Heart left ventricle (tissue), 16 donors: ENCODE data around the gene AP3M1. TPM values are rescaled to one million over a fixed set of nuclear protein-coding genes. Genes with fewer than 3 reads are reported as not detected.

Experiments
- ATAC-seq, 4 donors: fragments of 200-7000 bp; cut with Tn5 transposase; one replicate each; pipeline ENCODE4 v1.9.1; 2020 to 2022; ENCODE audit warnings: moderate library complexity in 4 of 4, mild to moderate bottlenecking in 3 of 4, moderate number of reproducible peaks in 1 of 4
- DNase-seq, 5 donors: peaks; one replicate each; pipeline ENCODE4 v3.0.0-alpha.2; 2020
- H3K27ac ChIP-seq, 12 donors: fragments of 200-600 bp; sonication (generic) in 4 of 12; one replicate each; pipeline versions ENCODE4 v1.5.0 to v1.8.0; 2016 to 2022; ENCODE audit warnings: mild to moderate bottlenecking in 2 of 12
- H3K27me3 ChIP-seq, 9 donors: fragments of 200-600 bp; sonication (generic) in 2 of 9; one replicate each; pipeline versions ENCODE4 v1.5.1 to v1.8.0; 2016 to 2022; ENCODE audit warnings: mild to moderate bottlenecking in 3 of 9
- H3K36me3 ChIP-seq, 9 donors: fragments of 200-600 bp; sonication (generic) in 2 of 9; one replicate each; pipeline versions ENCODE4 v1.5.0 to v1.8.0; 2018 to 2022; ENCODE audit warnings: mild to moderate bottlenecking in 2 of 9
- H3K4me1 ChIP-seq, 12 donors: fragments of 200-600 bp; sonication (generic) in 4 of 12; one replicate each; pipeline versions ENCODE4 v1.5.0 to v1.8.0; 2016 to 2022; ENCODE audit warnings: mild to moderate bottlenecking in 3 of 12
- H3K4me3 ChIP-seq, 12 donors: fragments of 200-600 bp; sonication (generic) in 4 of 12; one replicate each; pipeline versions ENCODE4 v1.5.0 to v1.8.0; 2017 to 2022; ENCODE audit warnings: mild to moderate bottlenecking in 9 of 12, moderate library complexity in 4 of 12
- H3K9me3 ChIP-seq, 12 donors: fragments of 200-600 bp; sonication (generic) in 4 of 12; one replicate each; pipeline versions ENCODE4 v1.5.0 to v1.8.0; 2016 to 2022; ENCODE audit warnings: mild to moderate bottlenecking in 1 of 12
- POLR2A ChIP-seq, 2 donors: fragments of 450-650 bp; IDR thresholded peaks; one replicate each; pipeline ENCODE4 v1.6.1; 2017; ENCODE audit warnings: antibody characterized with exemption in 2 of 2, mild to moderate bottlenecking in 2 of 2, moderate library complexity in 2 of 2
- WGBS, 4 donors: extraction: QIAGEN DNeasy Blood & Tissue Kit in 2 of 4; methylation state at CpG; one replicate each; pipeline versions ENCODE4 v1.1.5 to v1.1.7; 2013 to 2018; 5-methylcytosine and 5-hydroxymethylcytosine counted together
- intact Hi-C, 10 donors: fragments of 100-400 bp; cut with DNase I; formaldehyde crosslinking; loops; one replicate each; pipeline versions ENCODE4 v1.11.1 to v1.14.2; 2022
- polyA plus RNA-seq, 2 donors: library from polyadenylated mRNA; stranded (reverse); fragments of 200-250 nt; gene quantifications; one replicate each; pipeline ENCODE4 v1.2.3, GENCODE V29; 2013
- total RNA-seq, 9 donors: library from RNA; depleted of rRNA in 2 of 9; stranded (reverse); fragments of >200 nt in 2 of 9; fragmentation: NEBNext Ultra II Directional in 3 of 9; extraction: Animal tissue kit (Norgen Biotek cat#: 25700) in 3 of 9; gene quantifications; one replicate each; pipeline versions ENCODE4 v1.1.0 to v1.2.4, GENCODE V29; 2016 to 2023
- TF ChIP-seq, protein P1 (sequence below), 12 donors: fragments of 200-600 bp; sonication (generic) in 4 of 12; IDR thresholded peaks; one replicate each; pipeline versions ENCODE4 v1.5.0 to v1.8.0; 2018 to 2022; ENCODE audit warnings: antibody characterized with exemption in 12 of 12, mild to moderate bottlenecking in 5 of 12
- donor health status: ischemic (EF 13 %, LVEDD 7.1; RV severe dilation, severe dysfunction).
- donor health status: healthy with polysubstance abuse.
- donor health status: DM: no; HTN: yes; CAD: no.
- donor health status: DM: no; HTN: no; CAD: no.
- donor health status: ischemic (EF 25% LVEDD 6.9; RV normal size, moderate dysfunction).
- donor health status: ischemic (EF 25% LVEDD 5.7; RV mildly dilated, moderate dysfunction).
- donor health status: healthy.
- donor health status: DM: yes; HTN: yes; CAD: no.
- donor health status: ischemic (EF 35%, LVEDD 5.7; RV mildly dilated, moderate dysfunction).
- donor health status: nonischemic (EF 11% LVEDD 7.7; RV severe dilation, severe dysfunction).
- donor health status: DM: yes; HTN: yes; CAD: no.
- donor health status: PGD.
- donor health status: ischemic (EF 29% LVEDD 5.4; RV normal size, mild dysfunction).
- donor health status: nonischemic (EF 23%, LVEDD 6.1; RV moderate dilation, normal function).

The AP3M1 gene
- total and polyA plus RNA-seq, 11 donors = 7.8 to 37.0 (median 30.5) TPM

DNA sequence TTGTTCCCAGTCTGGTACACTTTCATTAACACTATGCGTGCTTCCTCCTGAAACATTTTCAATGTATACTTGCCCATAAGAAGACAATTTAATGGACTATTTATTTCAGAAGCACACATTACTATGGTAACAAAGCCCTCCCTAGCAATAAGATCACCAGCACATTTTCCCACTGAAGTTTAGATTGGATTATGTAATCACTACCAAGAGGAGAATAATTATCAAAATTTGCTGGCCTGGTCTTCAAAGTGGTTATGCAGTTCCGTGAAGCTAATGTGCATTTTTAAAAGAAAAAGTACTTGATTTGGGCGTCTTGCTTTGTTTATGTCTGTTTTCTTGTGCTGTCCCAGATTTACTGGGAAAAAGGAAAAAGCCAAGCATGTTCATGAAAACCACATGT is 61.9 kb downstream of the AP3M1 start:
- ATAC-seq = no peak
- Histone ChIP-seq H3K4me1 (peaks cover 0 to 6% (median 0%) of the 10 kb centered on the region in 12 donors), H3K27ac (no peak overlapping the region)

DNA sequence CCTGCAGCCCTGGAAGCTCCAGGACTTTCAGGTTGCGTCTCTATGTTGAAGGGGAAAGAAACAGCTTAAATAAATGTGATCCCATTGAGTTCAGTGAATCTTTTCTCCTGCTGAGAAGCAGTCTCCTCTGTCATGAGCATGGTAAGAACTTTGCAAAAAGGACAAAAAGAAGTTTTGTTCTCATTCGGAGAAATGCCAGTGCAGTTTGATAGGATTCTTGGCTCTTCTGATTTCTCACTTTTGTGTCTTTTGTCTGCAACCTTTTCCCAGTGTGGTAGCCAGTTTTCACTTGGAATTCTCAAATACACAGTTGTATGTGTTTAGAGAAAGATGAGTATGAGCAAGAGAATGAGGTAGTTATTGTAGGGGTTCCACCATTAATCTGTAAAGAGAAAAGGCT is 64.3 kb downstream of the AP3M1 start:
- intact Hi-C loops = loop anchor here in 2 of 10 donors (10.0 kb wide), 2 partner anchors 132 to 242 kb away; no protein-coding TSS in a partner anchor
- TF ChIP-seq, protein P1, sequence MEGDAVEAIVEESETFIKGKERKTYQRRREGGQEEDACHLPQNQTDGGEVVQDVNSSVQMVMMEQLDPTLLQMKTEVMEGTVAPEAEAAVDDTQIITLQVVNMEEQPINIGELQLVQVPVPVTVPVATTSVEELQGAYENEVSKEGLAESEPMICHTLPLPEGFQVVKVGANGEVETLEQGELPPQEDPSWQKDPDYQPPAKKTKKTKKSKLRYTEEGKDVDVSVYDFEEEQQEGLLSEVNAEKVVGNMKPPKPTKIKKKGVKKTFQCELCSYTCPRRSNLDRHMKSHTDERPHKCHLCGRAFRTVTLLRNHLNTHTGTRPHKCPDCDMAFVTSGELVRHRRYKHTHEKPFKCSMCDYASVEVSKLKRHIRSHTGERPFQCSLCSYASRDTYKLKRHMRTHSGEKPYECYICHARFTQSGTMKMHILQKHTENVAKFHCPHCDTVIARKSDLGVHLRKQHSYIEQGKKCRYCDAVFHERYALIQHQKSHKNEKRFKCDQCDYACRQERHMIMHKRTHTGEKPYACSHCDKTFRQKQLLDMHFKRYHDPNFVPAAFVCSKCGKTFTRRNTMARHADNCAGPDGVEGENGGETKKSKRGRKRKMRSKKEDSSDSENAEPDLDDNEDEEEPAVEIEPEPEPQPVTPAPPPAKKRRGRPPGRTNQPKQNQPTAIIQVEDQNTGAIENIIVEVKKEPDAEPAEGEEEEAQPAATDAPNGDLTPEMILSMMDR (IDR thresholded peaks at IDR 0.05) = no peak
- TF ChIP-seq POLR2A (IDR thresholded peaks at IDR 0.05) = no peak
- peaks cover 3 to 91% (median 75%) of the 10 kb centered on the region in 9 donors for H3K36me3 ChIP-seq
- H3K27ac ChIP-seq = peak overlapping the region in 1 of 12 donors; percentile 36
- no peaks in the 10 kb centered on the region for H3K27me3 ChIP-seq
- ATAC-seq (no peak), DNase-seq (no peak)
- WGBS, 4 donors = 81 to 87% (median 82%) methylated on average over 2 of the region's 2 CpGs
- H3K4me1 ChIP-seq = peaks cover 0 to 20% (median 3%) of the 10 kb centered on the region in 12 donors
- H3K4me3 ChIP-seq = no peak overlapping the region
- H3K9me3 ChIP-seq = no peaks in the 10 kb centered on the region

More for the DNA sequence above, 61.9 kb downstream of the AP3M1 start:
- Histone ChIP-seq H3K27me3 (no peaks in the 10 kb centered on the region), H3K36me3 (peaks cover 3 to 96% (median 86%) of the 10 kb centered on the region in 9 donors), H3K4me3 (no peak overlapping the region), H3K9me3 (no peaks in the 10 kb centered on the region)
- WGBS, 4 donors = 47 to 63% (median 57%) methylated on average over 3 of the region's 3 CpGs
- intact Hi-C loops = loop anchor here in 2 of 10 donors (10.0 kb wide), 2 partner anchors 134 to 244 kb away; no protein-coding TSS in a partner anchor
- DNase-seq = no peak
- TF ChIP-seq POLR2A (IDR thresholded peaks at IDR 0.05) = no peak
- TF ChIP-seq, protein P1 (IDR thresholded peaks at IDR 0.05) = no peak

DNA sequence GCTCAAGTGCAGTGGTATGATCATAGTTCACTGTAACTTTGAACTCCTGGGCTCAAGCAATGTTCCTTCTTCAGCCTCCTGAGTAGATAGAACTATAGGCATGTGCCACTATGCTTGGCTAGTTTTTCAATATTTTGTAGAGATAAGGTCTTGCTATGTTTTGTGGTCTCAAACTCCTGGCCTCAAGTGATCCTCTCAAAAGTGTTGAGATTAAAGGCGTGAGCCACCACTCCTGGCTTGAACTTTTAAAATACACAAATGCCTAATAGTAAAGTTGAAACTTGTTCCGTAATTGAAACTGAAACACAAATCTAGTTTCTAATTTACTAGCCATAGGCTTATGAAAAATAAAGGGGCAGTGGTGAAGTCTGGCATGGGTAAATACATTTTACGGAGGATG is 65.7 kb downstream of the AP3M1 start:
- 85 to 93% (median 89%) methylated on average over 3 of the region's 3 CpGs for WGBS, 4 donors
- H3K36me3 ChIP-seq = peaks cover 0 to 78% (median 61%) of the 10 kb centered on the region in 9 donors
- H3K27me3 ChIP-seq = no peaks in the 10 kb centered on the region
- peak overlapping the region in 2 of 12 donors; percentile 32 to 34 for H3K27ac ChIP-seq
- DNase-seq = no peak
- no peak for TF ChIP-seq POLR2A (IDR thresholded peaks at IDR 0.05)
- TF ChIP-seq, protein P1 (IDR thresholded peaks at IDR 0.05) = no peak
- no peak overlapping the region for H3K4me3 ChIP-seq
- no peak for ATAC-seq
- peaks cover 2 to 34% (median 13%) of the 10 kb centered on the region in 12 donors for H3K4me1 ChIP-seq
- intact Hi-C loops = loop anchor here in 9 of 10 donors (5.0 to 10.0 kb wide), 8 partner anchors 73 to 240 kb away; partner anchors contain the start of gene VCL (in 2 of the 9)
- no peaks in the 10 kb centered on the region for H3K9me3 ChIP-seq

DNA sequence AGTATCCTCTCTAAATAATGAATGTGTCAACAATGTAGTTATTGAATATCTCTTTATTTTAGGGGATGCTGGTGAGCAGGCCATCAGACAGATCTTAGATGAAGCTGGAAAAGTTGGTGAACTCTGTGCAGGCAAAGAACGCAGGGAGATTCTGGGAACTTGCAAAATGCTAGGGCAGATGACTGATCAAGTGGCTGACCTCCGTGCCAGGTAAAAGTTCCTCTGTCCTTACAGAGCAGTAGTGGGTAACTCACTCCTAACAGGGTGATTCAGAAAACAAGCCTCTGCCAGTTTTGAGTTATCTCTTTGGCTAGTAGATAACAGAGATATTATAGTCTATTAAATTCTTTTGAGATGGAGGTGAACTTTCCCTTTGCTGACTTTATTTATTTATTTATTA is 67.3 kb downstream of the AP3M1 start:
- intact Hi-C loops = loop anchor here in 9 of 10 donors (5.0 to 10.0 kb wide), 8 partner anchors 71 to 239 kb away; partner anchors contain the start of gene VCL (in 2 of the 9)
- Histone ChIP-seq H3K36me3 (peaks cover 0 to 61% (median 45%) of the 10 kb centered on the region in 9 donors), H3K27ac (peak overlapping the region in 4 of 12 donors; percentile 5 to 41 (median 18)), H3K4me3 (no peak overlapping the region), H3K9me3 (no peaks in the 10 kb centered on the region), H3K27me3 (no peaks in the 10 kb centered on the region), H3K4me1 (peaks cover 10 to 51% (median 26%) of the 10 kb centered on the region in 12 donors)
- ATAC-seq (peak in 2 of 4 donors; percentile 28 to 54), DNase-seq (no peak)
- TF ChIP-seq POLR2A (IDR thresholded peaks at IDR 0.05) = no peak
- TF ChIP-seq, protein P1 (IDR thresholded peaks at IDR 0.05) = no peak
- 50 to 68% (median 60%) methylated on average over 2 of the region's 2 CpGs for WGBS, 4 donors
